DOHH2 (cell line): ENCODE measurements around the gene SLC39A6.

Source experiments
- H3F3A ChIP-seq: fragments of 200-600 bp; sonication (generic), shearing (Covaris generic); 2 replicates; pipeline ENCODE4 v1.6.0; 2016; ENCODE audit warnings: antibody characterized with exemption, mild to moderate bottlenecking; ENCODE audit not compliant: control insufficient read depth, insufficient read depth
- H3K27ac ChIP-seq: fragments of 200-600 bp; sonication (generic); 2 replicates; pipeline ENCODE4 v1.5.1; 2014; ENCODE audit warnings: low read depth, mild to moderate bottlenecking, low read length, moderate library complexity
- H3K27me3 ChIP-seq: fragments of 200-600 bp; sonication (generic); 2 replicates; pipeline ENCODE4 v1.6.1; 2014; ENCODE audit warnings: mild to moderate bottlenecking, low read length, mixed read lengths; ENCODE audit not compliant: control insufficient read depth
- H3K36me3 ChIP-seq: fragments of 200-600 bp; sonication (generic); 2 replicates; pipeline ENCODE4 v1.6.1; 2014; ENCODE audit warnings: mild to moderate bottlenecking, low read length, moderate library complexity, mixed read lengths; ENCODE audit not compliant: control insufficient read depth
- H3K4me1 ChIP-seq: fragments of 200-600 bp; sonication (generic); 2 replicates; pipeline ENCODE4 v1.6.1; 2014; ENCODE audit warnings: mild to moderate bottlenecking, low read length, mixed read lengths; ENCODE audit not compliant: control insufficient read depth
- H3K4me2 ChIP-seq: fragments of 200-600 bp; sonication (generic); 2 replicates; pipeline ENCODE4 v1.6.0; 2014; ENCODE audit warnings: mild to moderate bottlenecking, low read length, moderate library complexity
- H3K4me3 ChIP-seq: fragments of 200-600 bp; sonication (generic); 2 replicates; pipeline ENCODE4 v1.5.1; 2014; ENCODE audit warnings: mild to moderate bottlenecking, low read length, mixed read lengths
- H3K79me2 ChIP-seq: fragments of 200-600 bp; sonication (generic); 2 replicates; pipeline ENCODE4 v1.6.1; 2014; ENCODE audit warnings: mild to moderate bottlenecking, low read length, mixed read lengths; ENCODE audit not compliant: control insufficient read depth
- H3K9me2 ChIP-seq: fragments of 200-600 bp; sonication (generic); replicated peaks from 2 replicates; pipeline ENCODE4 v1.6.1; 2014; ENCODE audit warnings: mild to moderate bottlenecking, low read length, mixed read lengths; ENCODE audit not compliant: control insufficient read depth
- H3K9me3 ChIP-seq: fragments of 200-600 bp; sonication (generic); 2 replicates; pipeline ENCODE4 v1.6.1; 2014; ENCODE audit warnings: antibody characterized with exemption, low read length, mixed read lengths; ENCODE audit not compliant: control insufficient read depth, insufficient read depth
- H4K20me1 ChIP-seq: fragments of 200-600 bp; sonication (generic); 2 replicates; pipeline ENCODE4 v1.6.0; 2014; ENCODE audit warnings: low read depth, mild to moderate bottlenecking, antibody characterized with exemption, low read length, moderate library complexity; ENCODE audit not compliant: control insufficient read depth, insufficient read depth
- CTCF ChIP-seq: fragments of 200-600 bp; sonication (generic); IDR thresholded peaks from one replicate; pipeline ENCODE4 v1.5.1; 2014; ENCODE audit warnings: antibody characterized with exemption, mild to moderate bottlenecking, low read depth, low read length; ENCODE audit not compliant: poor library complexity, severe bottlenecking
- EZH2phosphoT487 ChIP-seq: fragments of 200-600 bp; sonication (generic); IDR thresholded peaks from 2 replicates; pipeline ENCODE4 v1.6.1; 2017; ENCODE audit warnings: borderline replicate concordance, mild to moderate bottlenecking, antibody characterized with exemption, low read length, moderate library complexity, mixed read lengths

The SLC39A6 gene

GRCh38 chr18:36141576-36141975 is 12.4 kb upstream of the SLC39A6 start:
- no peaks in the 10 kb centered on the region for H3K27me3 ChIP-seq
- peaks cover 3% of the 10 kb centered on the region for H3K4me1 ChIP-seq
- H4K20me1 ChIP-seq = no peaks in the 10 kb centered on the region
- peaks cover 7% of the 10 kb centered on the region for H3F3A ChIP-seq
- H3K4me3 ChIP-seq = no peak overlapping the region
- TF ChIP-seq CTCF (no peak), EZH2phosphoT487 (no peak)
- H3K9me2 ChIP-seq = no peaks in the 10 kb centered on the region
- H3K36me3 ChIP-seq = peaks cover 80% of the 10 kb centered on the region
- no peaks in the 10 kb centered on the region for H3K9me3 ChIP-seq
- no peak overlapping the region for H3K27ac ChIP-seq
- H3K79me2 ChIP-seq = no peaks in the 10 kb centered on the region
- H3K4me2 ChIP-seq = no peak overlapping the region

GRCh38 chr18:36139245-36139644 is 10.1 kb upstream of the SLC39A6 start:
- H3K4me1 ChIP-seq = no peaks in the 10 kb centered on the region
- H3K9me3 ChIP-seq = no peaks in the 10 kb centered on the region
- no peaks in the 10 kb centered on the region for H4K20me1 ChIP-seq
- no peak overlapping the region for H3K4me2 ChIP-seq
- no peak for TF ChIP-seq EZH2phosphoT487
- no peak for TF ChIP-seq CTCF
- H3F3A ChIP-seq = peaks cover 2% of the 10 kb centered on the region; the same call in 1 of the 2 replicates
- H3K27ac ChIP-seq = no peak overlapping the region
- no peak overlapping the region for H3K4me3 ChIP-seq
- H3K9me2 ChIP-seq = no peaks in the 10 kb centered on the region
- peaks cover 67% of the 10 kb centered on the region for H3K36me3 ChIP-seq
- peaks cover 11% of the 10 kb centered on the region for H3K79me2 ChIP-seq
- no peaks in the 10 kb centered on the region for H3K27me3 ChIP-seq

GRCh38 chr18:36135264-36135663 is 6.1 kb upstream of the SLC39A6 start:
- Histone ChIP-seq H3K4me2 (no peak overlapping the region), H3K79me2 (peaks cover 49% of the 10 kb centered on the region), H3K36me3 (peaks cover 62% of the 10 kb centered on the region), H3K9me2 (no peaks in the 10 kb centered on the region), H3K9me3 (no peaks in the 10 kb centered on the region), H4K20me1 (peaks cover 13% of the 10 kb centered on the region), H3F3A (no peaks in the 10 kb centered on the region), H3K27me3 (no peaks in the 10 kb centered on the region), H3K4me3 (no peak overlapping the region), H3K4me1 (peaks cover 26% of the 10 kb centered on the region), H3K27ac (no peak overlapping the region)
- TF ChIP-seq CTCF = no peak
- no peak for TF ChIP-seq EZH2phosphoT487
